Suppressor macrophage treated with lipopolysaccharide for 4 hours (primary cell): Measurements from ENCODE around the gene OSBPL8.

Experiments used
- DNase-seq: peaks from one replicate; pipeline ENCODE4 v3.0.0-alpha.2; 2020

Gene OSBPL8

GRCh38 chr12:76559400-76560085 lies at the start of gene OSBPL8:
TSS of gene OSBPL8 (minus strand) at chr12:76559771. CDS start at chr12:76487551, 72,220 bp downstream.
- peak; percentile 97 for DNase-seq

DNA sequence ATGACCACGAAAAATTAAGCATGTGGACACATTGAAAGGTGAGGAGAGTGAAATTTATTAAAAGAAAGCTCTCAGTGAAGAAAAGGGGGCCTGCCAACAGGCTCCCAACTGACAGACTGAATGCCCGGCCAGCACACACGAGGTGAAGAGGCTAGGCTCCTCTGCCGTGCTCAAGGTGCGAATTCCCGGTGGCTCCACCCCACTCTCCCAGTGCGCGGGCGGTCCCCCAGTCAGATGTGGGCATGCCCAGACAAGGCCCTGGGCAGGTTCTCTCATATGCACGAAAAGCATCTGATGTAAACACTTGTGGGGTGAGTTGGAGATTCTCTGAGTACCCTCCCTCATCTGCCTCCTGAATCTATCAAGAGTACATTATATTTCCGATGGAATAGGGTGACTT lies 48.5 kb upstream of the OSBPL8 start:
- DNase-seq = no peak

GRCh38 chr12:76595056-76595455 lies 35.5 kb upstream of the OSBPL8 start:
- DNase-seq = peak; percentile 62

GRCh38 chr12:76591476-76591875 lies 31.9 kb upstream of the OSBPL8 start:
- DNase-seq = peak; percentile 61

DNA sequence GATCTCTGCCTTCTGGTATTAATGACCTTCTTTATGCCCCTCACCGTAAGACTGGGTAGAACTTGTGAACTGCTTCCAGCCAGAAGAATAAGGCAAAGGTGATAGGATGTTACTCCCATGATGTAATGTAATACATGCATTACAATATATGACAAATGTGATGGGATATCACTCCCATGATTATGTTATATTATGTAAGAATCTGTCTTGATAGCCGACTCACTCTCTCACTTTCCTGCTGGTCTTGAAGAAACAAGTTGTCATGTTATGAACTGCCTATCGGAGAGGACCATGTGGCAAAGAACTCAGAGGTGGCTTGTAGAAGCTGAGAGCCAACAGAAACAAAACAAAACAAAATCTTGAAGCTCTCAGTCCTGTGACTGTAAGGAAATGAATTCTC lies 30.6 kb upstream of the OSBPL8 start:
- DNase-seq = peak; percentile 40

DNA sequence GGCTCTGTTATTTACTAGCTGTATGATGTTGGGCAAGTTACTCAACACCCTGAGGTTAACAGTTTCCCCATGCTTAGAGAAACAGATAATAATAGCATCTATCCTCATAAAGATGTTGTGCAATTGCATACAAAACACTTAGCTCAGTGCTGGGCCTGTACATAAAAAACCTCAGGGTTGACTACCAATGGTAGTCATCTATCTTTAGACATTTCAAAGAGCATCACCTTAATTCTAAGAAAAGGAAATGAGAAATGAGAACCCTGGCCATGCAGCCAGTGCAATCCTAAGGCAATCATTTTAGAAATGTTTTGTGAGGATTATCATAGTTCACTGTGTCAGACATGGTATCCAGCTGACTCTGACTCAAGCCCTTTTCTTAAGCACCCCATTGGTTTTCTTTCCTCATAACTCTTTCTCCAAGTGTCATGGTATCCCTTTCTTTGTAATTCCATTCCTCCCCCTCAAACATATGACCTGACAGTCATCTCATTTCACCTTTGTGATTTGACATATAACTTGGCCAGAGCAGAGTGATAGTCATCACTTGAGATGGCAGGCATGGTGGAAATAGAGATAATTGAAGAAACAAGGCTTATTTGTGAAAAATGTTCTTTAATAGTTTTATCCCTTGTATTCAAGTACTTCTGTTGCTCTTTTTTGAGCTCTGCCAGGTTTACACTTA lies 29.5 kb upstream of the OSBPL8 start:
- DNase-seq = peak; percentile 94

- DNase-seq = peak; percentile 78
Observed at GRCh38 chr12:76587428-76588178, 28.0 kb upstream of the OSBPL8 start.

DNA sequence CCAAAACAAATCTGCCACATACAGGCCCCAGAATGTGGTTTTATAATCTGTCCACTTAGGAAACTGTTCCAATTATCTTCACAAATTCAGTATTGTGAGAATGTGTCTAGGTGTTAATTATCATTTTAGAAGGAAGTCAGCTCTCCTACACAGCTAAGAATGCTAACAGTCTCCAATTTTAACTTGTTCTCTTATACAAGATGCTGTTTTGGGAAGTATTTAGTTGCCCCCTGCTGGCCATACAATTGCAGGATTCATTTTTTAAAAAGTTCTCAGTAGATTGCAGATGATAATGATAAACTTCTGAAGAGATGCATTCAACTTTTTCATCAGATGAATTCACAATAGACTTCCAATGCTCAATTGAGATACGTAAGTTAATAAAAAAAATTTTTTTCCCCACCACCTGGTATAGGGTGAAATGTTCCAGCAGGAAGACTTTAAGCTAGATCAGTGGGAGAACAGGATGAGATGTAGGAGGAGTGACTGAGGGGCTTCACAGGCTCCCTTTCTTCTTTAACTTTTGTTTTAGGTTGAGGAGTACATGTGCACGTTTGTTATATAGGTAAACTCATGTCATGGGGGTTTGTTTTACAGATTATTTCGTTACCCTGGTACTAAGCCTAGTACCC lies 27.3 kb upstream of the OSBPL8 start:
- peak; percentile 67 for DNase-seq

- DNase-seq = no peak
Observed at GRCh38 chr12:76583301-76583700, 23.7 kb upstream of the OSBPL8 start.

DNA sequence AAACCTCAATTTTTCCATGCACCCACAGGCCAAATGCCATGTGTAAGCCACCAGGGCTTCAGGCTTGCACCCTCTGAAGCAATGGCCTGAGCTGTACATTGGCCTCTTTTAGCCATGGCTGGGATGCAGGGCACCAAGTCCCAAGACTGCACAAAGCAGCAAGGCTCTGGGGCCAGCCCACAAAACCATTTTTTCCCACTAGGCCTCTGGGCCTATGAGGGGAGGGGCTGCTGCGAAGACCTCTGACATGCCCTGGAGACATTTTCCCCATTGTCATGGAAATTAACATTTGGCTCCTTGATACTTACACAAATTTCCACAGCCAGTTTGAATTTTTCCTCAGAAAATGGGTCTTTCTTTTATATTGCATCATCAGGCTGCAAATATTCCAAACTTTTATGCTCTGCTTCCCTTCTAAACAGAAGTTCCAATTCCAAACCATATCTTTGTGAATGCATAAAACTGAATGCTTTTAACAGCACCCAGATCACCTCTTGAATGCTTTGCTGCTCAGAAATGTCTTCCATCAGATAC lies 14.3 kb upstream of the OSBPL8 start:
- no peak for DNase-seq

DNA sequence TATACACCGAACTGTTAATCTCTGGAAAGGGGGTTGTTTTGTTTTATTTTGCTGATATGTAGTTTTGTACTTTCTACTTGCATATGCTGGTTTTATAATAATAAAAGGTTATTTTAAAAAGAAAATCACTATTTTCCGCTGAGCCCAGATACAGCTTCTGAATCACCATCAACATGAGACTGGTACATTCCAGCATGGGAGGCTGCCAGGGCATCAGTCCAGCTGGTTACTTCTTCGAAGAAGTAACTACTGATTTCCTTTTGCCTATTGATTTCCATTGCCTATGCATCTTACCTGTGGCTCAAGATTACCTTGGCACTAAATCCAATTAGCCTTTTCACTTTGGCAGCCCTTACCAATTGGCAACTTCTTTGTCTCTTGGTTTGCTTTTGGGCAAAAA lies 11.7 kb upstream of the OSBPL8 start:
- no peak for DNase-seq

DNA sequence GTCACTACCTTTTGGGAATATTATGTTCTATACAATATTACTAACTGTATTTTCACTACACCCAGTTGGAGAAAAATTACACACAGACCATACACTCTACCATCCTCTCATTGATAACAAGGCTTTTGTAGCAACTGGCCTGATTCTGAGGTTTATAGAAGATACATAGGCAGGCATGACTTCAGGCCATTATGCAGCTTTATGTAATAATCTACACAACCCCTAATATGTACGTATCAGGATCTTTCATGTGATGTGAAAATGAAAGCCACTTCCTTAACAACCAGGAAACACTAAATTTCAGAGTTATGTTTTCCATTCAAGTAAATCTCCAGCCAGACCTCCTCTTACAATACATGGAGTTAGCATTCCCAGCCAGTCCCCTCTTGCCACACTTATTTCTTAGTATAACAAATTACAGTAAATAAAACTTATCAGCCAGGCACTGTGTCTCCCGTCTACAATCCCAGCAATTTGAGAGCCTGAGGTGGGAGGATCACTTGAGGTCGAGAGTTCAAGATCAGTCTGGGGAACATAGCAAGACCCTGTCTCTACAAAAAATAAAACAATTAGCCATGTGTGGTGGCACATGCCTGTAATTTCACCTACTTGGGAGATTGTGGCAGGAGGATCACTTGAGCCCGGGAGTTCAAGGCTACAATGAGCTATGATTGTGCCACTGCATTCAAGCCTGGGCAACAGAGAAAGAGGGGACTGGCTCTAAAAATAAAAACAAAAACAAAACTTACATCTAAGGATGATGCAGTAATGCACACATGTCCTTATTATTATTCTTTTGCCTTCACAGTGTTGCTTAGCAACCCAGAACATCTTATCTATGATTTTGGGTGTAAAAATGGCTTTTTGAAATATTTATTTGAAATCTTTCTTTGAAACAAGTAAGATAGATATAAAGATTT lies 10.4 kb upstream of the OSBPL8 start:
- peak; percentile 55 for DNase-seq

DNA sequence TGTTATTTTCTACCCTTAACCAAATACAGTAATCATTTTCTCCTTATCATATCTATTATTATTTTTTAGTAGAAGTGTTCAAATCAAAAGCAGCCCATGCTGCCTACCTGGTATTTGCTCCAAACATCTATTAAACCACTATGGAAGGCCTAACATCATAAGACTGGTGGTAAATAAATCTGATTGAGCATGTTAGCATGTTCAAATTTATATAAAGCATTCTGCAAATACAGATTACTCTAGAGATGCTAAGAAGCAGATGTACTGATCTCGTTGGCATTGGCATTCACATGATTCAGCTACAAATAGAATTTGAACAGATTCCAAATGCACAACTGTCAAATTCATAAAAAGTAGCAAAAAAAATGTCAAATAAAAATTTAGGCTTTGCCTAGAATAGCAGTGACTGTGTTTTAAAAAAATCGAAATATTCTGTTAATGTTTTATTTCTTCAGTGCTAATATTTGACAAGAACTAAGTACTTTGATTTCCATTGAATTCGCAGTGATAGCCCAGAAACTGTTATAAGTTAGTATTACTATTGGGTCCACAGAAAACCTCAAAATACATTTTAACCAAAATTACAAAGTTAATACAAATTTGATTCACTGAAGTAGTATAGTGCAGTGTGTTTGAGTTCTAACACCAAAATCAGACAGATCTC lies 9.4 kb upstream of the OSBPL8 start:
- DNase-seq = no peak

DNA sequence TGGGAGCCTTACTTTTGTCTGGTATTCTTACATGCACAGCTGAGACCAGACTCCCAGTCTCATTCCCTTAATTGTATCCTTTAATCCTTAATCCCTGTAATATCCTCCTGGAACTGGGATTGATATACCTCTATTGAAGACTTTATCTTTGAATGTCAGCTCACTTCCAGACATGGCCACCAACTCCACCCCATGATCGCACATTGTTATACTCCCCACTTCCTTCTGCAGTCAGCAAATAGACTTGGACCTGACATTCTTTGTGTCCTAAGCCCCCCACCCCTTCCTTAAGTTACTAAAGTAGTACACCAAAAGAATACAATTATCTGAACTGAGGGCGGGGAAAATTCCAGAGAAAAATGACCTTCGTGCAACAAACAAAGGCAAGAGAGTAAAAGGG lies 8.6 kb upstream of the OSBPL8 start:
- DNase-seq = no peak

DNA sequence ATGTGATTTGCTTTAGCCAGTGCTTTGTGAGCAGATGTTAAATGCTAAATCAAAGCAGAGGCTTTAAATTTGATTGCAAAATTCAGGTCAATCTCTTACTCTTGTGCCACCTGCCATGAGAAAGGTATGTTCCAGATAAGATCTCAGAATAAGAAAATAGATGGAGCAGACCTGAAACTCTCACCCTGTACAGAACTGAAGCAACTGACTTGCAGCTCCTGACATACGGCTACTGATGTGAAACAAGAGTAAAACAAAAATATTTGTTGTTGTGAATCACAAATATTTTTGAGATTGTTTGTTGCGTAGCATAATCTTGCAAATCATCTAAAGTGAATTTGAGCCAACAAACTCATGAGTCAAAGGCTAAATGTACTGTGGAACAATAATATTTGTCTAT lies 3.5 kb upstream of the OSBPL8 start:
- DNase-seq = no peak

DNA sequence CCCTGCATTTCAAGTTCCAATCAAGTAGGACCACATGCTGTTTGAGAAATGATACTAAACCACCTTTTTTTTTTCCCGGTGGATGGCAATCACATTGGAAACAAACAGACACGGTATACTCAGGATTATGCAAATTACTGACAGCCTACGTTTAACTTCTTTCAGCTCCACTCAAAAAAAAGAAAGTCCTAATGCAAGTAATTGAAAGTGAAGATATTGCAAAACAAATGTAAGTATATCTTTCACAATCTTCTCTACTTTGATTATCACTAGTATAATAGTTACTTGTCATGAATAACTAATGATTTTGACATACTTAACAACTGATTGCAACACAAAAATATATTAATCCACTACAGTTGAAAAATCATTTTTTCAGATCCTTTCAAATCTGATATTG lies 2.6 kb upstream of the OSBPL8 start:
- DNase-seq = peak; percentile 36

GRCh38 chr12:76560086-76560491 lies 518 bp upstream of the OSBPL8 start:
- DNase-seq = peak; percentile 55

GRCh38 chr12:76558684-76559399 lies 729 bp downstream of the OSBPL8 start:
- DNase-seq = peak; percentile 54

DNA sequence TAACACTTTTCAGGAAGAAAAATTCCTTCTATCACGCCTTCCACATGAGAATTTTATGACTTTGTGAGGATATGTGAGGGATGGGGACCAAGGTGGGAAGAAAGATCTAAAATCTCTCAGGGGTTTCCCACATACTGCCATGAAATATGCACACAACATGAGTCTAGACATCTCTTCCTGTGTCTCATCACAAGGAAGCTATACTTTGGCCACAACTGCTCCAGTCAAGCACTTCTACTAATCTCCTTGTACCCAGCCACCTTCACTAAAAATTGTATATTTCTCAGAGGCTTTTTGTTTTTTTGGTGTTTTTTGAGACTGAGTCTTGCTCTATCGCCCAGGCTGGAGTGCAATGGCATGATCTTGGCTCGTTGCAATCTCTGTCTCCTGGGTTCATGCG lies 3.2 kb downstream of the OSBPL8 start:
- no peak for DNase-seq

- no peak for DNase-seq
Observed at GRCh38 chr12:76555797-76556196, 3.8 kb downstream of the OSBPL8 start.
